Suppressor macrophage treated with lipopolysaccharide for 1 hour (primary cell): ENCODE measurements around the gene FOXL1.
A peak's percentile ranks its signal among the peaks of the same experiment; 100 is the strongest.
"Not testable (repeated sequence)": the region's sequence is repeated elsewhere in the genome, so short reads cannot be mapped to it uniquely, and the experiment has no call there.

Experiments
- DNase-seq, 3 donors: peaks; one replicate each; pipeline ENCODE4 v3.0.0-alpha.2; 2020 to 2022

FOXL1 gene

DNA sequence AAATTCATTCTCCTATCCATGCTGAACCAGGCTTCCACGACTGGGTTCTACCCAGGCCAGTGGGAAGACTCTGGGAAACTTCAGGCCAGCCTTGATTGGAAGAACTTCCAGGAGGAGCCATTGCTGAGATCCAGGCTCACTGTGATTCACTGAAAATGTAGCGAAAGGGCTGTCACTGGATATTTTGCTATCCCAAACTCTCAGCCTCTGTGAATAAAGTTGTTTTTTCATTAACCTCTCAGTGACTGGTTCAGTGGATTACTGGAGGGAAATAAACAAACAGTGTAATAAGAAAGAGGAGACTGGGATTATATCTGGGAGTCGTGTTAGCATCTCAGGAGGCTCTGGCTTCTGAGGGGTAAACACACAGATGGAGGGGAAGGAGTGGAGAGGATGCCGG lies 3.1 kb downstream of the FOXL1 start:
- no peak for DNase-seq

DNA sequence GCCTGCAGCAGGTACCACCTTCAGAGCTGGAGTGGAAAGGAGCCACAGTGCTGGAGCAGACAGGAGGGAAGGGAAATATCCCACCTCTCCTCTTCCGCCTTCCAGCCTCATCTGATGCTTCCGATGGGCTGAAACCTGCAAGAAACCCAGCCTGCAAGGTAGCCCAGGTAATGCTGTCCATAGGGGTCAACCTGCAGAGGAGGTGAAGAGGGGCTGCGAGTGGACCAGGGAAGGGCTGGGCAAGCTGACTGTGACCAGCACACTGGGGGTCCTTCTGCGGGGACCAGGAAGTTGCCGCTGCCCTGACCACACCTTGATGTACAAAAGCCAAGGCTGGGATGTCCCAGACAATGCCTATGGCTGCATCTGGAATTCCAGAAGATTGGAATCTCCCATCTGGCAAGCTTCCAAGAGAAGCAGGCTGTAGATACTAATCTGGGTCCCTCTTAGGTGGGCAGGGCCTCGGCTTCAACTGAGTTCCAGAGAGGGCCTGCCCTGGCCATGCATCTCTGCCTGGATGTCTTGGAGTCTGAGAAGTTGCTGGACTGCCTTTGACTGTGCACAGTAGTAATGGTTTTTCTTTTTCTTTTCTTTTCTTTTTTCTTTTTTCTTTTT lies 5.8 kb downstream of the FOXL1 start:
- DNase-seq, result no peak

DNA sequence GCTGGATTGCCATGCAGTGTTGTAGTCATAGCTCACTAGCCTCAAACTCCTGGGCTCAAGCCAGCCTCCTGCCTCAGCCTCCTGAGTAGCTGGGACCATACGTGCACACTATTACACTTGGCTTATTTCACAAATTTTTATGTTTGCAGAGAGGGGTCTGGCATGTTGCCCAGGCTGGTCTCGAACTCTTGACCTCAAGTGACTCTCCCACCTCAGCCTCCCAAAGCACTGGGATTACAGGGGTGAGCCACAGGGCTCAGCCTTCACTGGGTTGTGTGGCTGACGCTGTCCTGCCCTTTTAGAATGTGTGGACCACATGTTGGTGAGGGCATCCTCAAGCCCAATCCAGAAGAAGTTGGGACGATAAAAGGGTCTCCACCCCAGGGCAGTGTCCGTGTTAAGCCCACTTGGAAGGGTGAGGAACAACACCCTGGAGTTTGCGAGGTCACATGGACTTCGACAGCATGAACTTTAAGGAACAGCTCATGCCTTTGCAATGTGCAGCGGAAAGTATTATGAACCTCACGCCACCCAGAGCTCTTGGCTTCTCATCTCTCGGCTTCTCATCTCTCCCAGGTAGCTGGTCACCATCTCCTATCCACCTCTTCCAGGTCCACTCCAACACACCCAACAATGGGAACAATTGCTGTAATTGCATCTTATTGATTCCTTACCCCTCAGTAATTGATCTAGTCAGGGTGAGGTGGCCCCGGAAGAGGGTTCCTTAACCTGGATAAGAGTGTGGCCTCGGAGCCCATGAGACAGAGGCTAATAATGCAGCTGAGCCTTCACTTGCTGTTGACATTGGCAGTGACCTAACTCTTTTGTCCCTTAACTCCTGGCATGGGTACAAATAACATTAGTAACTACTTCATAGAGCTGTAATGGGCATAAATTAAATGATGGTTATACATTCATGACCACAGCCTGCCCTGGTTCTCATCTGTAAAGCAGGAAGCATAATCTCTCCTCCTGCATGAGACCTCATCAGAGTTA lies 6.7 kb downstream of the FOXL1 start:
- no peak for DNase-seq

DNA sequence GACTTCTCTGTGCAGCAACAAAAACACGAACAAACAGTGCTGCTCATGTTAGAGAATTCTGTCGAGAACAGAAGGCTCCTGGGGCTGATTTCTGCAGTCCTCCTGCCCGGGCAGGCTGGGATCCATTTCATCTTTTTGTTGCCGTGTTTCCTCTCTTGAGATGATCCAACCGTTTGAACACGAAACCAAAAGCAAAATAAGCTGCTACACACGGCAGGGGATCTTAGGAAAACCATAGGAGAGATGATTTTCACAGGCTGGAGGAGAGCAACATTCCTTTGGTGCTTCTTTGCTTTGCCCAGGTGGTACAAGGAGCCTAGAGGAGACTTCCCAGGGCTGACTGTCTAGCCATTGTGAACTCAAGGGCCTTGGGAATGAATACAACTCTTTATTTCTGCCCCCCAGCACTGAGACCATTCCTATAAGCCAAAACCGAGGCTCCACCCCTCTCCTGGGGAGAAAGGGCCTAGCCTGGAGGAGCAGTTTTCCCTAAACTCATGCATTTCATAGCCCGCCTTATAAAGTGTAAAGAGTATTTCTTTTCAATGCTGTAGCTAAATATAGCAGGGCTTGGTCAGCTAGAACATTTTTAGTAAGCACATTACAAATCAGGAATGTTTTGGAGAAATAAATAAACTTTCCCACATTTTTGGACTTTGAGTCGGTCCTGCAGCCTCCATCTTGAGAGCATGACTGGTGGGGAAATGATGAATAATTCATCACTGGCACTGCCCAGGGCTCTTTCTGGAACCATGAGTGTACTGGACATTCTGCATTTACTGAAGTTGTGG lies 7.7 kb downstream of the FOXL1 start:
- no peak for DNase-seq

DNA sequence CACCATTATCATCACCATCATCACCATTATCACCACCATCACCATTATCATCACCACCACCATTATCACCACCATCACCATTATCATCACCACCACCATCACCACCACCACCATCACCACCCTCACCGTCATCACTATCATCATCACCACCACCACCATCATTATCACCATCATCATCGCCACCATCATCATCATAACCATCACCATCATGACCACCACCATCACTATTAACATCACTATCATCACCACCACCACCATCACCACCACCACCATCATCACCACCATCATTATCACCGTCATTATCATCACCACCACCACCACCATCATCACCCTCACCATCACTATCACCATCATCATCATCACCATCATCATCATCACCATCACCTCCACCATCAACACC lies 9.1 kb downstream of the FOXL1 start:
- no peak for DNase-seq

DNA sequence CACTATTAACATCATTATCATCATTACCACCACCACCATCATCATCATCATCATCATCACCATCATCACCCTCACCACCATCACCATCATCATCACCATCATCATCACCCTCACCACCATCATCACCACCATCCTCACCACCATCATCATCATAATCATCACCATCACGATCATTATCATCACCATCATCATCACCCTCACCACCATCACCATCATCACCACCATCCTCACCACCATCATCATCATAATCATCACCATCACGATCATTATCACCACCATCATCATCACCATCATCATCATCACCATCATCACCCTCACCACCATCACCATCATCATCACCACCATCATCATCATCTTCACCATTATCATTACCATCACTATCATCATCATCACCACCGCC lies 9.6 kb downstream of the FOXL1 start:
- DNase-seq, result not testable (repeated sequence)

DNA sequence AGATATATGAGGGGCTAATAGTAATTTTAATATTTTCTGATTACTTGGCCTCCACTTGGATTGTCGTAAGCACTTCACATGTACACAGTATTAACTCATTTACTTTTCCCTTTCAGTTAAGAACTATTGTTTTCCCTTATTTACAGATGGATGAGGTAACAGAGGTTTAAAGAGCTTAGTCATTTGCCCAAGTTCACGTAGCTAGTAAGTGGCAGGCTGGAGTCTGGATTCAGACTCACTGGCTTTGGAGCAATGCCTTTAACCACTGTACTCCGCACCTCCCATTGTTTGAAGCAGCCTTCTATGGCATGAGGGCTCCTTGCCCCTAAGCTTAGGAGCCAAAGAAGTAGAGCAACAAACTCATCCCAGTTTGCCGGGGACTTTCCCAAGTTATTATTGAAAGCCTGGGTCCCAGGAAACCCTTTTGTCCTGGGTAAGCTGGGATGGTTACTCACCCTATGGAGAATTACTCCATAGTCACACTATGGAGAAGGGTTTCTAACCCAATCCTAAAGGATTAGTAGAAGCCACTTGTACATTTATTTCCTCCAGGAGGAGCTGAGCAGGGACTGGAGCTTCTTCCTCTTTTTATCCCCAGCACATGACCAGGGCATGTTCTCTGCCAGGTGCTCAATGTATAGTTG lies 12.3 kb downstream of the FOXL1 start:
- DNase-seq, result no peak

DNA sequence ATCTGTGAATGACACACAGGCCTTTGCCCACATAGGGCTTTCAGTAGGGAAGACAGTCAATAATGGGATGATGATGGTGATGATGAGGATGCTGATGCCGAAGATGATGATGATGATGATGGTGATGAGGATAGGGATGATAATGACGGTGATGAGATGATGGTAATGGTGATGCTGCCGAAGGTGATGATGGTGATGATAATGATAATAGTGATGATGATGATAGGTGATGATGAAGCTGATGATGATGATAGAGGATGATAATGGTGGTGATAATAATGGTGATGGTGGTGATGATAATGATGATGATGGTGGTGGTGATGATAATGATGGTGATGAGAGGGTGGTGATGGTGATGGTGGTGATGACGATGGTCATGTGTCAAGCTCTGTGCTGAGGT lies 12.9 kb downstream of the FOXL1 start:
- DNase-seq, result no peak

DNA sequence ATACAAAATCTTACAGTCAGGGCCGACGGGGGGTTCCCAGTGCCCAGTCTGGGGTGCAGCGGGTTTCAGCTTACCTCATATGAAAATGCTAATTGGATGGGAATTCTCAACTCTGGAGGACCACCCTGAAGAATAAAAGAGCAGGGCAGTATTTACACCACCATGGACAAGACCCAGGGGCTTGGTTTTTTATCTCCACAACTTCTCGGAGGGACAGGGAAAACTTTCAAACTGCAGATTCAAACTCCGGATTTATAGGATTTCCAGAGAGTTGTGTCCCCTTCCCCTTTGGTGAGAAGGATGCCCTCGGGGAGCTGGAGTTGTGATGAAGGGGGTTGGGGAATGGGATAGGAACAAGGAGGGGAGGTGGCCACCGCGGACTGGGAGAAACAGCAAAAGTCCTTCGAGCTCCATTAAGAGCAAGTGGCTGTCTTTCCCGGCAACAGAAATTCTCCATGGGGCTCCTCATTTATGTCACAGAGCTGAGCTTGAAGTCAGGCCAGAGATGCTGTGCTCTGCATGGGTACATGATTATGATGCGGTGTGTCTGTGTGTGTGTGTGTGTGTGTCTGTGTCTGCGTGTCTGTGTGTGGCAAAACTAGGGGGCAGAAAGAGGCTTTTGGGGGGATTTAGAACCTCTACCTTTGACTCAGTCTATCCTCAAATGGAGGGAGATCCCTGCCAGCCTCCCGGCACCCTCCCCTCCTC lies 15.7 kb downstream of the FOXL1 start:
- no peak for DNase-seq

DNA sequence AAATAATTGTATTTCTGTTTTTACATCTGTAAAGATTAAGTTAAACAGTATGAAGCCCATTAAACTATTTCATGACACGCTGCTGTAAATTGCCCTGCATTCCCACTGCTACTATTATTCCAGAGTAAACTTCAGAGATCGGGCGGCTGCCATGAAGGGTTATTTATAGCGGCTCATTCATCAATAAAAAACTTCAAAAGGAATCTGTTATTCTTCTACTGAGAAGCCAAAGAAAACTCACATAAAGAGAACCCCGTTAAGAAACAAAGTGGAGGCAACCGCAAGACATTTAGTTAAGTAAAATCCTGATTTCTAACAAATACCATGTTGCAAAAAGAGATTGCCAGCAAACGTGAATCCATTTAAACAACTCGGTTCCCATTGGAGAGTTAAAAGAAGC lies 16.4 kb downstream of the FOXL1 start:
- DNase-seq, result no peak

DNA sequence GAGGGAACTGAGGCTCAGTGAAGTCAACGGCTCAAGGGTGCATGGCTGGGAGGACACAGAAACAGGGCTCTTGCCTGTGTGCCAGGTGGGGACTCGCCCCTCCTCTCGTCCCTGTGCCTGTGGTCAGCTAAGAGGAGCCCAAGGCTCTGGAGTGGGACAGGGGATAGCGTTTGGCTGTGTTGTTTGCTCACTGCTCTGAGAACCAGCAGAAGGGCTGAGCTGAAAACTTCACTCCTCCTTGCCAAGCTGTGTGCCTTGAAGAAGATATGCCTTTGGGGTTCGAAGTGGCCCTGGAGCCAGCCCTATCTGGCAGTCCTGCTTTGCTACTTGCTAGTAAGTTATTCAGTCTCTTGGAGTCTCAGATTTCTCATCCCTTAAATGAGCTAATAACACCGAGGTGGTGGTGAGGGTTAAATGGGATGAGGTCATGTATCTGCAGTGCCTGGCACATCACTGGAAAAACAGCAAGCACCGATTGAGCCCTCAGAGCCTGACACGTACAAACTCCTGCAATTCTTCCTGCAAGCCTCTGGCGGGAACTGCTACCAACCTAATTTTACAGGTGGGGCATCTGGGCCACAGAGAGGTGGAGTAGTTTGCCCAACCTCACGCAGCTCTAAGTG lies 17.7 kb downstream of the FOXL1 start:
- DNase-seq, result no peak

DNA sequence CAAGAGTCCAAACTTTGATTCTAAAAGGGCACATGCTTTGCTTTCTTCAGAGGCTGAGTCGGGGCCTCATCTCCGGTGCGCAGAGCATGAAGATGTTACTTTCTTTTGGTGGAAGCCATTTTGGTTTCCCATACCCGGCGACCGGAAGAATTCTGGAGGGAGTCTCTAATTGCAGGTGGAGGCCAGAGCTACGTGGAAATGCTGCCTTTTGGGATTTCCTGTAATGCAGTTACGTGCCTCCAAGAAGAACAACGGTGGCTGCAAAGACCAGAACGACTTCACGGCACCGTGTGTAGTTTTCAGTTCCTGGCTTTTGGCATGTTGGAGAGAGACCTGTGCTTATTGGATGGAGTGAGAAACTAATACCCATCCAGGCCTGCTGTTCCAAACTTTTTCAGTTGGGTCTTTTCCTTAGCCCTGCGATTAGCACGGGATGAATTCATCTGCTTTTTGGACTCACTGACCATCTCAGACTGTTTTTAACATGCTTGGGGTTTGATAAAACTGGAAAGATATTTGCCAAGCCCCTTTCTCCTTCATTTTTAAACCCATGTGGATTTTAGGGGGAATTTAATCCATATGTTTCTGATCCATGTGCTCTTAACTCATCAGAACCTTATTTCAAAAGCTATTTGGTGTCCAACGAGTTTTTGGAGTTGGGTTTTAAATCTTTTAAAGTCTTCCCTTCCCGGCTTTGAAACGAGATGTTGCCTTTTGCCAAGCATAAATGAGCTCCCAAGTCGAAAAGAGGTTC lies 19.0 kb downstream of the FOXL1 start:
- no peak for DNase-seq

DNA sequence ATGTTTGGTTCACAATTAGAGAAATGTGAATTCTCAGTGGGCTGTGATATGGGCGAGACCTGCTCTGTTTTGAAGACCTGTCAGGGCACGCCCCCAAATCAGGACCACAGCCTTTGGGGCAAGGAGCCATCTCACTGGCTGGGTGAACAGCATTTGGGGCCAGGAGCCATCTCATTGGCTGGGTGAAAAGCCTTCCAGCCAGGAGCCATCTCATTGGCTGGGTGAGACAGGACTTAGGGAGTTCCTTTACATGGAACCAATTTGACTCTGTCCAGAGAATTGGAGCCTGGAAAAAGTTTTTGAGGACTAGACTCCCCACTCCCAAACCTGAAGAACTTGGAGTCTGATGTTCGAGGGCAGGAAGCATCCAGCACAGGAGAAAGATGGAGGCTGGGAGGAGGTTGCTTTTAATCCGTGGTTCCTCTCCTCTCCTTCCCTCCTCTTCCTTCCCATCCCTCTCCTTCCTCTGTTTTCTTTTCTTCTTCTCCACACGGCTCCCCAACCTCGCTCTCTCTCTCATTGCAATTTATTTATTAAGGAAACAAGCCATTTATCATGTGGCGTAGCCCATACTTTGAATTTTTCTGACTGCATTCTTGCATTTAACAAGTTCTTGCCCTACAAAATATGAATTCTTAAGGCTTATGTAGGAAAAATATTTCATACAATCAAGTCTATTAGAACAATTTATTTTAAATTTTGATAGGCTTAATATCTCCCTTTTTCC lies 19.7 kb downstream of the FOXL1 start:
- DNase-seq, result no peak

DNA sequence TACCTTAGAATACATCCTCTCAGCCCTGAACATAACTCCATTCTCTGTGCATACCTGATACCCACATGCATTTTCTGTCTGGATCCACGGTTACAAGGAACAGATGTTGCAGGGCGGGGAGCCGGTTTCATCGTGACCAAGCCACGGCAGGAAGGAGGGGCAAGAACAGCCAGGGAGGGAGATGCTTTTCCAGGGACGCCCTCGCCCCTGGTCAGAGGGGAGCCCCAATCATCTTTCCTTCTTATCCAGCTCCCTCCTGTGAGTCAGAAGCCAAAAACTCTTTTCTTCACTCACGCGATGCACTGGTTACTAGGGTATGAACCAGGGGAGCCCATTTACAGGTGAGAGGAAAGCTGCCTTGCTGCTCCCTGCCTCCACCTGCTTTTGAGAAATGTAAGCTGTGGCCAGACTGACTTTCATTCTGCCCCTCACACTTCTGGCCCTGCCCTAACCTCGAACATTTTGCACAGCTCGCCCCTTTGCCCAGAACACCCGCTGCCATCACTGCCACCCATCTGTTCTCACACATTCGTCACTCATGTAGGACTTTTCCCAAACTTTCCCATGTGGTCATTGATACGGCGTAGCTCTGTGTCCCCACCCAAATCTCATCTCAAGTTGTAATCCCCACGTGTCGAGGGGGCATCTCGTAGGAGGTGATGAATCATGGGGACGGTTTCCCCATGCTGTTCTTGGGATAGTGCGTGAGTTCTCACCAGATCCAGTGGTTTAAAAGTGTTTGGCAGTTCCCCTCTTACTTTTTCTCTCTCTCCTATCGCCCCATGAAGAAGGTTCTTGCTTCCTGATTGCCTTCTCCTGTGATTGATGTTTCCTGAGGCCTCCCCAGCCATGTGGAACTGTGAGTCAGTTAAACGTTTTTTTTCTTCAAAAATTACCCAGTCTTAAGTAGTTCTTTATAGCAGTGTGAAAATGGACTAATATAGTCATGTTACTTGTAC lies 20.5 kb downstream of the FOXL1 start:
- peak; percentile 63 to 71 (median 66) for DNase-seq

DNA sequence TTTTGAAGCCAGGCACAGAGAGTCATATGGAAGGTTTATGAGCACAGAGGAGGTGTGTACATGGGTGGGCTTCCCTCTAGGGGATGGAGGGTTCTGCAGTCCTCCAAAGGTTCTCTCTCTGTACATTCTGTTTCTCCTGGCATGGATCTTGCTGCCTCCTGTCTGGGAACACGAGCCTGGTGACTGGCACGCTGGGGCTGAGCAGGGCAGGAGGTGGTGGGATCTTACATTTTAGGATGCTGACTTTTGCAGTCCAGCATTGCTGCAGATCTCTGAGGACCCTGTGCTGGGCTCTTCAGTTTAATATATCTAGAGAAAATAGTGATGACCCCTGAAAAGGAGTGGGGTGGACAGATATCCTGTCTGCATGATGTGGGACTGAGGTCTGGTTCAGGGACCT lies 23.0 kb downstream of the FOXL1 start:
- DNase-seq, result no peak

DNA sequence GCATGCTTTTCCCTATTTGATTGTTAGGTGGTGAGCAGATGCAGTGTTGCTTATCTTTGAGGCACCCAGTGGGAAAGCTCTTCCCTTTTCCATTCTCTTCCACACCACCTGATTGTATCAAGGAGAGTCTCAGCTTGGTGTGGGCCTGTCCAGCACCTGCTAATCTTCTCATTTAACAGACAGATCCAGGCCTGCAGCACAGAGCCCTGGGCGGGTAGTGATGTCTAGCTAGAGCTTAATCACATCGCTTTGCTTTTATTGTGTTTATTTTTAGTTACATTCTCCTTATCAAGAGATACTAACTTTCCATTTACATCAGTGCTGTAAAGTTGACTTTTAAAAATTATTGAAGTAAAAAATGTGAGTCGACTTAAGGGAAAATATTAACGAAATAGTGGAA lies 24.2 kb downstream of the FOXL1 start:
- no peak for DNase-seq

DNA sequence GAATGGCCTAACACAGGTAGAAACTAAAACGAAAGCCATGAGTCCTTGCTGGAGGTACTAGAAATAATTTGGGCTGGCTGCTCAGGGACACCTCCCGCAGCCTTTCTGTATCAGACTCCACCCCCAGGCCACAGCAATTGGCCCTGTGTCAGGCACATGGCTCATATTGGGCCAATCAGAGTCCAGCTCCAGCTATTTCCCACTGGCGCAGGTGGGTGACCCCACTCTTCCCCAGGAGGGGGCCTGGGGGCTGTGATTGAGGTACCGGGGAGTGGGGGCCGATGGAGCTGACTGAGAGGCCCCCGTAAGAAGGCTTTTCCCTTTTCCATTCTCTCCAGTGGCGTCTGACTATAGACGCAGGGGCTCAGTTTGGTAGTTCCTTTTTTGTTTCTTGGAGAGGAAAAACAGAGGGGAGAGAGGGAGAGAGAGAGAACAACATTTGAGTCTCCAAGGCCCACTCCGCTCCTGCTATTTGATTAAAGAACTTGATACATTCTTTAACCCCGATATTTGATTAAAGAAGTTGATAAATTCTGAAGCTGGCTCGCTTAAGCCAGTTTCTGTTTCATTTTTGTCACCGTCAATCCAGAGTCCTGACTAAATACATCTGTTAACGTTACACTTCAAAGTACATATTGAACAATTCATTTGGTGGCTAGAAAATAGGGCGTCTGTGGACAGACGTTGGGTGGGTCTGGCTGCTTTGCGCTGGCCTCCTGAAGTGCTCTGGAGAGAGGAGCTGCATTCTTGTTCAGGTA lies 26.3 kb downstream of the FOXL1 start:
- DNase-seq, result peak in 2 of 3 donors; percentile 16 to 28

DNA sequence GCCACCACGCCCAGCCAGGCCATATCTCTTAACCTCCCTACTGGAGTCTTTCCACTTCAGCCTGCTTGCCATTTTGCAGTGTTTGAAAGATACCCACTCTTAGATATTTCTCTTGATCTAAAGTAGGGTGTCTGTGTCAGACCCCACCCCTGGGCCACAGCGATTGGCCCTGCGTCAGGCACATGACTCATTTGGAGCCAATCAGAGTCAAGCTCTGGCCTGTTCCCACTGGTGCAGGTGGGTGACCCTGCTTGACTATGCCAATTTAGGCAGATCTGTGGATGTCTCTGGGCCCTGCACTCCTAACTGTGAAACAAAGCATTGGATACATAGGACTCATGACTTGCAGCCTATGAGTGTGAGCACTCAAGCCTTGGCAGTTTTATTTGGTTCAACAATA lies 27.6 kb downstream of the FOXL1 start:
- no peak for DNase-seq
